ENCODE measurements around the gene TBX2.

GRCh38 chr17:61379457-61380216, 20.0 kb upstream of the TBX2 start:
- no peak for TF ChIP-seq CTCF (conservative IDR thresholded peaks at IDR 0.05; ENCODE audit: low read depth, low read length)
- no peak for TF ChIP-seq EZH2 (IDR thresholded peaks at IDR 0.05; ENCODE audit: borderline replicate concordance, low read depth, low read length, poor library complexity, severe bottlenecking)

Data from A673 (cell line).